Body of pancreas (tissue), 4 donors: ENCODE measurements around the gene BRAF. TPM values are rescaled to one million over a fixed set of nuclear protein-coding genes. Genes with fewer than 3 reads are reported as not detected.

Source experiments
- ATAC-seq: fragments of 150-250 bp; one replicate; pipeline ENCODE4 v1.9.1; 2016
- DNase-seq, 4 donors: peaks; one replicate each; pipeline ENCODE4 v3.0.0-alpha.2; 2019
- H3K27ac ChIP-seq, 4 donors: fragments of 200-600 bp; sonication (generic); 1 replicate in 3 of 4; 2 replicates in 1 of 4; pipeline versions ENCODE4 v1.5.1 to v1.6.1; 2016 to 2019; ENCODE audit warnings: mild to moderate bottlenecking in 1 of 4, mixed read lengths in 1 of 4, moderate library complexity in 1 of 4
- H3K27me3 ChIP-seq, 2 donors: fragments of 200-600 bp; sonication (generic); one replicate each; pipeline ENCODE4 v1.6.0; 2016; ENCODE audit warnings: mild to moderate bottlenecking in 1 of 2
- H3K36me3 ChIP-seq, 2 donors: fragments of 200-600 bp; sonication (generic); replicated peaks in 1 of 2; 2 replicates each; pipeline ENCODE4 v1.5.1; 2016; ENCODE audit warnings: low read depth in 2 of 2; ENCODE audit not compliant: insufficient read depth in 1 of 2
- H3K4me1 ChIP-seq: fragments of 200-600 bp; sonication (generic); one replicate; pipeline ENCODE4 v1.6.0; 2016
- H3K4me3 ChIP-seq, 2 donors: fragments of 200-600 bp; sonication (generic); 1 replicate in 1 of 2; 2 replicates in 1 of 2; pipeline ENCODE4 v1.5.1; 2016 to 2019
- H3K9me3 ChIP-seq, 3 donors: fragments of 200-600 bp; sonication (generic); 1 replicate in 2 of 3; 2 replicates in 1 of 3; pipeline ENCODE4 v1.5.1; 2016
- POLR2A ChIP-seq, 3 donors: fragments of 450-650 bp; IDR thresholded peaks; one replicate each; pipeline ENCODE4 v1.6.1; 2016; ENCODE audit warnings: antibody characterized with exemption in 3 of 3, mild to moderate bottlenecking in 2 of 3
- WGBS, 2 donors: methylation state at CpG; one replicate each; pipeline ENCODE4 v1.1.5; 2017; 5-methylcytosine and 5-hydroxymethylcytosine counted together
- intact Hi-C: fragments of 100-400 bp; cut with DNase I; formaldehyde crosslinking; loops from one replicate; pipeline ENCODE4 v1.15.1; 2023
- total RNA-seq, 2 donors: library from RNA; depleted of rRNA; stranded (reverse); fragments of >200 nt; gene quantifications; one replicate each; pipeline ENCODE4 v1.1.0, GENCODE V29; 2016
- TF ChIP-seq, protein P1 (sequence below), 7 experiments: fragments of 450-650 bp in 4 of 7; fragments of 200-600 bp in 3 of 7; sonication (generic) in 3 of 7; IDR thresholded peaks; one replicate each; pipeline ENCODE4 v1.5.1; 2016 to 2019; ENCODE audit warnings: antibody characterized with exemption in 7 of 7

Gene BRAF
- total RNA-seq, 2 donors from 2014 or later = 41.9 to 51.1 TPM

DNA sequence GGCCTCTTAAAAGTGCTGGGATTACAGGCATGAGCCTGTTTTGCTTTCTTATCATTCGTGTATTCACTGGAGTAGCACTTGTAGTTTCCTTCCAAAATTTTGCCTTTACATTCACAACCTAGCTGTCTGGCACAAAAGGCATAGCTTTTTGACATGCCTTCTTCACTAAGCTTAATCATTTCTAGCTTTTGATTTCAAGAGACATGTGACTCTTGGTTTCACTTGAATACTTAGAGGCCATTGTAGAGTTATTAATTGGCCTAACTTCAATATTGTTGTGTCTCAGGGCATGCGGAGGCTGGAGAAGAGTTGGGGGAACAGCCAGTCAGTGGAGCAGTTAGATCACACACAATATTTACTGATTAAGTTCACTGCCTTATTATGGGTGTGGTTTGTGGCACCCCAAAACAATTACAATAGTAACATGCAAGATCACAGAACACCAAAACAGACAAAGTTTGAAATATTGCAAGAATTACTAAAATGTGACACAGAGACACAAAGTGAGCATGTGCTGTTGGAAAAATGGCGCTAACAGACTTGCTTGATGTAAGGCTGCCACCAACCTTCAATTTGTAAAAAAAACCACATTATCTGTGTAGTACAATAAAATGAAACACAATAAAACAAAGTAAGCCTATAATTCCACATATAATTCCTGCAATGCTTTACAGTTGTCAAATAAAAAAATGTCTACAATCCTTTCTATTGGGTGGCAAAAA lies 43.1 kb downstream of the BRAF start:
- no peak for DNase-seq
- no peaks in the 10 kb centered on the region for H3K36me3 ChIP-seq
- TF ChIP-seq, protein P1, sequence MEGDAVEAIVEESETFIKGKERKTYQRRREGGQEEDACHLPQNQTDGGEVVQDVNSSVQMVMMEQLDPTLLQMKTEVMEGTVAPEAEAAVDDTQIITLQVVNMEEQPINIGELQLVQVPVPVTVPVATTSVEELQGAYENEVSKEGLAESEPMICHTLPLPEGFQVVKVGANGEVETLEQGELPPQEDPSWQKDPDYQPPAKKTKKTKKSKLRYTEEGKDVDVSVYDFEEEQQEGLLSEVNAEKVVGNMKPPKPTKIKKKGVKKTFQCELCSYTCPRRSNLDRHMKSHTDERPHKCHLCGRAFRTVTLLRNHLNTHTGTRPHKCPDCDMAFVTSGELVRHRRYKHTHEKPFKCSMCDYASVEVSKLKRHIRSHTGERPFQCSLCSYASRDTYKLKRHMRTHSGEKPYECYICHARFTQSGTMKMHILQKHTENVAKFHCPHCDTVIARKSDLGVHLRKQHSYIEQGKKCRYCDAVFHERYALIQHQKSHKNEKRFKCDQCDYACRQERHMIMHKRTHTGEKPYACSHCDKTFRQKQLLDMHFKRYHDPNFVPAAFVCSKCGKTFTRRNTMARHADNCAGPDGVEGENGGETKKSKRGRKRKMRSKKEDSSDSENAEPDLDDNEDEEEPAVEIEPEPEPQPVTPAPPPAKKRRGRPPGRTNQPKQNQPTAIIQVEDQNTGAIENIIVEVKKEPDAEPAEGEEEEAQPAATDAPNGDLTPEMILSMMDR (IDR thresholded peaks at IDR 0.05) = no peak
- TF ChIP-seq POLR2A (IDR thresholded peaks at IDR 0.05) = no peak
- ATAC-seq = no peak
- H3K4me1 ChIP-seq = peaks cover 21% of the 10 kb centered on the region
- 59 to 68% methylated on average over 3 of the region's 3 CpGs for WGBS, 2 donors
- H3K27me3 ChIP-seq = no peaks in the 10 kb centered on the region
- H3K27ac ChIP-seq = no peak overlapping the region
- intact Hi-C loops = no loop called here
- H3K9me3 ChIP-seq = no peaks in the 10 kb centered on the region
- no peak overlapping the region for H3K4me3 ChIP-seq

DNA sequence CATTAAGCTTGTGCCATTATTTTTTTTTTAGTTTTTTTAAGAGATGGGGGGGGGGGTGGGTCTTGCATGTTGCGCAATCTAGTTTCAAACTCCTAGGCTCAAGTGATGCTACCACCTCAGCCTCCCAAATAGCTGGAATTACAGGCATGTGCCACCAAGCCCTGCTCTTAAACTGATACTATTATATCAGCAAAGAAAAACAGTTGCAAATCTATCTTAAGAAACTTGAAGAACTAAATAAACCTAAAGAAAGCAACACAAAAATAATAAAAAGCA lies 47.5 kb downstream of the BRAF start:
- TF ChIP-seq POLR2A (IDR thresholded peaks at IDR 0.05) = no peak
- TF ChIP-seq, protein P1 (IDR thresholded peaks at IDR 0.05) = no peak
- Histone ChIP-seq H3K9me3 (no peaks in the 10 kb centered on the region), H3K4me1 (peaks cover 13% of the 10 kb centered on the region), H3K27ac (no peak overlapping the region), H3K27me3 (no peaks in the 10 kb centered on the region), H3K4me3 (no peak overlapping the region), H3K36me3 (no peaks in the 10 kb centered on the region)
- DNase-seq = no peak
- intact Hi-C loops = no loop called here
- WGBS, 2 donors = 100% methylated on average over 1 of the region's 1 CpG
- no peak for ATAC-seq

DNA sequence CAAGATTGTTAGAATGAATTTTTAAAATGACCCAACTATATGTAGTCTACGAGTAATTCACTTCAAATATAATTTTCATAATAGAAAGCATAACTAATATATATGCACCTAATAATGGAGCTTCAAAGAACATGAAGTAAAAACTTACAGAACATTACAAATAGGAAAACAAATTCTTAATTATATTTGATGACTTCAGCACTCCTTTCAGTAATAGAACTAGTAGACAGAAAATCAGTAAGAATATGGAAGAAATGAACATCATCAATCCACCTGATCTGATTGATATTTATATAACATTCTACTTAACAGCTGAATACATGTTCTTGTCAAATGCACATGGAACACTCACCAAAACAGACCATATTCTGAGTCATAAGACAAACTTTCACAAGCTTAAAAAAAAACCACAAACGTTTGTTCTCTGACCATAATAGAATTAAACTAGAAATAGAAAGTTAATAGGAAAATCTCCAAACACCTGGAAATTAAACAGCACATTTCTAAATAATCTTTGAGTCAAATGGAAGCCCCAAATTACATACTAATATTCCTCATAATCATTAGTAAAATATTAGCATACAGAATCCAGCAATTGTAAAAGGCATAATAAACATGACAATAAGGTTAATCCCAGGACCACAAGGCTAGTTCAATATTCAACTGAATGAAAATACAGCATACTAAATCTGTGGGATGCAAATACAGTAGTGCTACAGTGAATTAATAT lies 48.0 kb downstream of the BRAF start:
- DNase-seq (no peak), ATAC-seq (no peak)
- intact Hi-C loops = no loop called here
- 47 to 57% methylated on average over 2 of the region's 2 CpGs for WGBS, 2 donors
- Histone ChIP-seq H3K4me3 (no peak overlapping the region), H3K36me3 (no peaks in the 10 kb centered on the region), H3K9me3 (no peaks in the 10 kb centered on the region), H3K27ac (no peak overlapping the region), H3K4me1 (peaks cover 11% of the 10 kb centered on the region), H3K27me3 (no peaks in the 10 kb centered on the region)
- TF ChIP-seq, protein P1 (IDR thresholded peaks at IDR 0.05) = no peak
- no peak for TF ChIP-seq POLR2A (IDR thresholded peaks at IDR 0.05)

DNA sequence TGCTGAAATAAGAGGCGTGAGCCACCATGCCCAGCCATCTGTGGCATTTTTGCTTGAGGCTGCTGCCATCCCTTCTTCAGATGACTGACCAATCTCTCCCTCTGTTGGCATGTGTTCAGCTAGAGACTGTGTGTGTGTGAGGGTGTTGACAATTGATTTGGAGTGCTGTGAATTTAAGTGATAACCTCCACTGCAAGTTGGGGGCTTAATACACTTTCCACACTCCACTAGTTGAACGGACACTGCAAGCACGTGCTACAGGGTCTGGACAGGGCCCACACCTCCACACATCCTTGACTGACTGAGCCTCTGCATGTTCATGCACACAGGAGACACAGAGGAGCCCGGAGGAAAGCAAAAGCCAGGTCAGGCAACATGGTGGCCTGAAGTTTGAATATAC lies 51.3 kb downstream of the BRAF start:
- Histone ChIP-seq H3K4me1 (peaks cover 7% of the 10 kb centered on the region), H3K9me3 (no peaks in the 10 kb centered on the region), H3K4me3 (no peak overlapping the region), H3K36me3 (no peaks in the 10 kb centered on the region), H3K27me3 (no peaks in the 10 kb centered on the region), H3K27ac (no peak overlapping the region)
- DNase-seq (no peak), ATAC-seq (no peak)
- 96% methylated on average over 4 of the region's 4 CpGs for WGBS, 2 donors
- no peak for TF ChIP-seq POLR2A (IDR thresholded peaks at IDR 0.05)
- TF ChIP-seq, protein P1 (IDR thresholded peaks at IDR 0.05) = no peak
- intact Hi-C loops = no loop called here

DNA sequence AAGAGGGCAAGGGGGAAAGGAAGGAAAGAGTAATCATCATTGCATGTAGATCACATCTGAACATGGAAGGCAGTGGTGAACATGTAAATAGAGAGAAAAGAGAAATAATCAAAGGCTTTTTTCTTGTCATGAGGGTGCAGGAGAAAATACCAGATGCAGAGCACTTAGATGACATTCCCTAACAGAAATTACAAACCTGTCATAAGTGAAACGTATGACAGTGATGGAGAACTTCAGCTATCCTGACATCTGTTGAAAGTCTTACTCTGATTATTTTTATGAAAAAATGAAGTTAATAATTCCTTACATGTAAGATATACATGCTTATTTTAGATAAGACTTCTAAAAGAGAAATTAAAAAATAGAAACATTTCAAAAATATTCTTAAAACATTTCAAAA lies 54.7 kb downstream of the BRAF start:
- no peaks in the 10 kb centered on the region for H3K36me3 ChIP-seq
- 30 to 39% methylated on average over 1 of the region's 1 CpG for WGBS, 2 donors
- ATAC-seq = no peak
- TF ChIP-seq, protein P1 (IDR thresholded peaks at IDR 0.05) = no peak
- TF ChIP-seq POLR2A (IDR thresholded peaks at IDR 0.05) = no peak
- H3K9me3 ChIP-seq = no peaks in the 10 kb centered on the region
- H3K27me3 ChIP-seq = no peaks in the 10 kb centered on the region
- no peak overlapping the region for H3K4me3 ChIP-seq
- intact Hi-C loops = no loop called here
- no peak for DNase-seq
- H3K27ac ChIP-seq = no peak overlapping the region
- no peaks in the 10 kb centered on the region for H3K4me1 ChIP-seq
